Posterior cingulate gyrus (tissue), 11 donors: ENCODE data around the gene PLK5.
"Not testable (repeated sequence)": the region's sequence is repeated elsewhere in the genome, so short reads cannot be mapped to it uniquely, and the experiment has no call there.

ENCODE experiments used
- DNase-seq, 10 donors: peaks; one replicate each; pipeline versions ENCODE4 v3.0.0 to v3.0.0-alpha.2; 2020 to 2021; ENCODE audit warnings: mixed read lengths in 3 of 10
- intact Hi-C: fragments of 100-400 bp; cut with DNase I; formaldehyde crosslinking; loops from one replicate; pipeline ENCODE4 v1.15.1; 2023

The PLK5 gene

DNA sequence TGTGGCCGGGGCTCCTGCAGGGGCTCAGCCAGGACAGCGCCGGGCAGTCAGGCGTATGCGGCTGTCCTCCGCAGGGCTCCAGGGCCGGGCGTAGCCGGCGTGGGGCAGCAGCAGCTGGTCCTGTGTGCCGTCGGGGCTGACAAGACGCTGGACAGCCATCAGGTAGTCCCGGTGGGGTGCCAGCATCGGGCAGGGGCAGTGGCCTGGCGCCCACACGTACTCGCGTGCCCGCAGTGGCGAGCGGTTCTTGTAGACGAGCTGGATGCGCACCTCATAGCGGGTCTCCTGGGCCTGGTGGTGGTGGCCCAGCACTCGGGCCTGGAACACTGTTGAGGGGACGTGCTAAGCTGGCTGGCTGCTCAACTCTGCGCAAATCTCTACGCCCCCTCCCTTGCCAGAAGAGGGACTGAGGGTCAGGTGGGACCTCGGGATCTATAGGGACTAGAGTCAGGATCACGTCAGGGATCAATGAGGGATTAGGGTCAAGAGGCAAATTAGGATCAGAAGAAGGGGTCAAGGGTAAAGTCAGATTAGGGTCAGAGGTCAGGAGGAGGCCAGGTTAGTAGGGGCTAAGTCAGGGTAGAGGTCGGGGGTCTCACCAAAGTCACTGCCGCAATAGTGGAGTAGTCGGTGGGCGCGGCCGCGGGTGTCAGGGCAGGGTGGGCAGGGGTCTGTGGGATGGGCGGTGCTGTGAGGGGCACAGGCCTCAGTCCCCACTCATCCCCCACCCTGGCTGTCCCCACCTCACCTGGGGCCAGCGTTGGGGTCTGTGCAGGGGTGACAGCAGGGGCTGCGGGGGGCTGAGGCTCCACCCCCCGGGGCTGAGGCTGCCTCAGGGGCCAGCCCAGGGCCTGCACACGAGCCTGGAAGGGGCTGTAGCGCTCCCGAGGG is 17.6 kb upstream of the PLK5 start:
- DNase-seq, result peak in 1 of 10 donors; percentile 81
- intact Hi-C loops, result no loop called here

- intact Hi-C loops, result loop anchor here (1.0 kb wide), 1 partner anchor 28 kb away; the partner anchor contains the start of gene C19orf25
- DNase-seq, result no peak
These were observed 16.7 kb upstream of the PLK5 start for GRCh38 chr19:1507192-1507660.

DNA sequence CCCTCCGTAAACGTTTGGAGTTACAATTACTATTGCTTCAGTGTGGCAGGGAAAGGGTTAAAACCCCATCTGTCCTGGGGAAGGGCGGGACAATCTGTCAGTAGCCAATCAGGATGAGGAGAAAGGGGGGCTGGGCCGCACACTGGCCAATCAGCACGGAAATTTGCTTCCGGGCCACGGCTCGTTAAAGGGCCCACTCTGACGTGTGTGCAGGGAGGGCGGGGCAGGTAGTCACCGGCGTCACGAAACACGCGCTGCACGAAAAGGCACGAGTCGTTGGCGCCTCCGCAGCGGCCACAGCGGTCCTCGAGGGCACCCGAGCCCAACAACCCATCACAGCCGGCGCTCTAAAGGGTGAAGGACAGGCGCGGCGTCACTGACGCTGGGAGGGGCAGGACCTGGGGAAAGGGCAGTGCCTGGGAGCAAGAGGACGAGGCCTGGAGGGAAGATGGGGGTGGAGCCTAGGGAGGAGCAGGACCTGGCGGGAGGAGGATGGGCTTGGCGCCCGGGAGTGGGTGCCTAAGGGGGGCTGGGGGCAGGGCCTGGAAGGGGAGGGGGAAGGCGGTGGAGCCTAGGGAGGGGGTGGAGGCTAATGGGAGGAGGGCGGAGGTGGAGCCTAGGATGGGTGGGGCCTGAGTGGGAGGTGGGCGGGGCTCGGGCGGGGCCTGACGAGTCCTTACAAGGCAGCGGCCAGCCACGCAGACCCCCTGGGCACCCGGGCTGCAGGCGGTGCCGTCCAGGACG is 15.9 kb upstream of the PLK5 start:
- peak; percentile 86 to 99 (median 92) for DNase-seq
- intact Hi-C loops, result loop anchor here (1.0 kb wide), 1 partner anchor 29 kb away; the partner anchor contains the start of gene C19orf25

DNA sequence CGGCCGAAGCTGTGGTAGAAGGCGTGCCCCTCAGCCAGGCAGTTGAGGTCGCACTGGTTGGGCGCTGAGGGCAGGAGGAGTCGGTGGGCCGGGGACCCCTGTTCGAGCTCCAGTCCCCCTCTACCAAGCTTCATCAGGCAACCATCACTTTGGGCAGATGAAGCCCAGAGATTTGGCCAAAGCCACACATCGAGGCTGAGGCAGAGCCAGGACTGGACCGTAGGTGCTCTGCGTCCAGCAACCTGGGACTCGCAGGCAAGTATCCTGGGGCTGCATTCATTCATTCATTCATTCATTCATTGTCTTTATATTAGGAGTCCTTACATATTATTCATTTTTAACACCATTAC is 15.4 kb upstream of the PLK5 start:
- intact Hi-C loops, result no loop called here

DNA sequence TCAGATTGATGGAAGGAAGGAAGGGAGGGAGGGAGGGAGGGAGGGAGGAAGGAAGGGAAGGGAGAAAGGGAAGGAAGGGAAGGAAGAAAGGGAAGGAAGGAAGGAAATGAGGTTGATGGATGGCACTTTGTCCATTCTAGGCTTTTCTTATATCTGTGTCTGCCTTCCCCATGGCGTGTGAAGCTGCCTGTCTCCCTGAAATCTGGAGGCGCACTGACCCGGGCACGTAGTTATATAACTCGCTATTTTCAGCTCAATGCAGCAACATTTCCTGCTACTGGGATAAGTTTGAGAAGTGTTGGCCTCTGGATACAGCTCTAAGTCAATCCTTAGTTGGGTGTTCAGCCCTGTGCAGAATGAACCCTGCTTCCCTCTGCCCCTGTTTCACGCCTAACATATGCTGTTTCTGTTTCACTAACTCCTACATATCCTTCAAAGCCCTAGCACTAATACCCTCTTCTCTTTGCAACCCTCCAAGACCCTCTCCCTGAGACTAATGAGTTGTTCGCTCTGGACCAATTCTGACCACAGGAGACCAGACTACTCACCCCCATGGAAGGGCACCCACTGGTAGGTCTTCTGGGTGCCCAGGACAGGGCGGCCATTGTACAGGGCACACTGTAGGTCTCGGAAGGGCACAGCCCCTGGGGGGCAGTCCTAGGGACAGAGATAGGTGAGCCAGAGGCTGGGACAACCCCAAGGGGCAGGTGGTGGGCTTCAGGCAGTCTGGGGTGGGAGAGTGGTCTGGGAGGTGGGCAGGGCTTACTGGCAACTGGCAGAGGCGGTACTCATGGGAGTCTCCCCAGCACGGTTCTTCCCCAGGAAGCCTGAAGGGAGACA is 14.1 kb upstream of the PLK5 start:
- DNase-seq, result no peak
- intact Hi-C loops, result no loop called here

More for the DNA sequence above, 15.4 kb upstream of the PLK5 start:
- no peak for DNase-seq

GRCh38 chr19:1510442-1510806 is 13.5 kb upstream of the PLK5 start:
- intact Hi-C loops, result no loop called here
- DNase-seq, result no peak

DNA sequence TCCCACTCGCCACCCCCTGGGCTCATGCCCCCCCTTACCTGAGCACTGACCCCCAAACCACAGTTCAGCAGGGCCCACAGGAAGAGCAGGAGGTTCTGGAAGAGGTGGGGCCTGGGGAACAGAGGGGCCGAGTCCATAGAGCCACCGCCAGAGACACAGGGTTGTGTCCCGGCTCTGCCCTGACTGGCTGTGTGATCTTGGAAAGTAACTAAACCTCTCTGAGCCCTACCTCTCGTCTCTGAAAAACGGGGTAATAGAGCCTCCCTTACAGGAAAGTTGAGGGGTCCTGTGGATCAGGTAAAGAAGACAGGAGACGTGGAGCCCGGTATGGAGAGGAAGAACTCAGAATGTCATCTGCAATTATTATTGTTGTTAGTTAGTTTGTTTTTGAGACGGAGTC is 13.1 kb upstream of the PLK5 start:
- DNase-seq, result no peak
- intact Hi-C loops, result no loop called here

DNA sequence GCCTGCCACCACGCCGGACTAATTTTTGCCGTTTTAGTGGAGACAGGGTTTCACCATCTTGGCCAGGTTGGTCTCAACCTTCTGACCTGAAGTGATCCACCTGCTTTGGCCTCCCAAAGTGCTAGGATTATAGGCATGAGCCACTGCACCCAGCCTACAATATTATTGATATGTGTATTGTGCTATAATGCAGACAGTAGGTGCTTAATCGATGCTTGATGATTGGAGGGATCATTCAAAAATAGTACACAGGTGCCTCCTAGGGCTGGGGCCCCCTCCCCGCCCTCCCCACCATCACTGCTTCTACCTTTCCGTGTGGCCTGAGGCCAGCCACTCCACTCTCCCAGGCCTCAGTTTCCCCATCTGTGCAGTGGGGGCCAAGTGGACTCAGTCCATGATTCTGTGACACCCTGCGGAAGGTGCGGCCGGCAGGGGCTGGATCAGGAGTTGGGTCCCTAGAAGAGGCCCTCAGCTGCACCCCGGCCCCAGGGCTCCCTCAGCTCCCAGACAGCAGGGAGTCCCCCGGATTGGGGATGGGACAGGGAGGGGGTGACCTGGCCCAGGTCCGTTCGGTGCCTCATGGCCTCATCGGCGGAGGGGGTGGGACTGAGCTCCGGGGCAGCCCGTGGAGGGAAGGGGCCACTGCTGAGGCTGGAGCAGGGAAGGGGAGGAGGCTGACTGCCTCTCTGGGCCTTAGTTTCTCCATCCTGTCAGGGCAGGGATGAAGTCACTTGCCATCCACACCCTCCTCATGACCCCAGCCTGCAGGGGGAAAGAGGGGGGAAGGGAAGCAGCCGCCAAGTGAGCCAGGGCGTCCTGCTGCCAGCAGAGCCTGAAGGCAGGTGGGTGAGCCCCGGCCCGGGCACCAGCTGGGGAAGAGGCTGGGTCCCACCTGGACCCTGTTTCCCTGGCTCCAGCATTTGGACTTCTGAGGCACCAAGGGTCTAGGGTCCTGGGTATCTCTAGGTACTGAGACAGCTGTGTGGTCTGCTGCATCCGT is 12.3 kb upstream of the PLK5 start:
- no peak for DNase-seq
- intact Hi-C loops, result no loop called here

DNA sequence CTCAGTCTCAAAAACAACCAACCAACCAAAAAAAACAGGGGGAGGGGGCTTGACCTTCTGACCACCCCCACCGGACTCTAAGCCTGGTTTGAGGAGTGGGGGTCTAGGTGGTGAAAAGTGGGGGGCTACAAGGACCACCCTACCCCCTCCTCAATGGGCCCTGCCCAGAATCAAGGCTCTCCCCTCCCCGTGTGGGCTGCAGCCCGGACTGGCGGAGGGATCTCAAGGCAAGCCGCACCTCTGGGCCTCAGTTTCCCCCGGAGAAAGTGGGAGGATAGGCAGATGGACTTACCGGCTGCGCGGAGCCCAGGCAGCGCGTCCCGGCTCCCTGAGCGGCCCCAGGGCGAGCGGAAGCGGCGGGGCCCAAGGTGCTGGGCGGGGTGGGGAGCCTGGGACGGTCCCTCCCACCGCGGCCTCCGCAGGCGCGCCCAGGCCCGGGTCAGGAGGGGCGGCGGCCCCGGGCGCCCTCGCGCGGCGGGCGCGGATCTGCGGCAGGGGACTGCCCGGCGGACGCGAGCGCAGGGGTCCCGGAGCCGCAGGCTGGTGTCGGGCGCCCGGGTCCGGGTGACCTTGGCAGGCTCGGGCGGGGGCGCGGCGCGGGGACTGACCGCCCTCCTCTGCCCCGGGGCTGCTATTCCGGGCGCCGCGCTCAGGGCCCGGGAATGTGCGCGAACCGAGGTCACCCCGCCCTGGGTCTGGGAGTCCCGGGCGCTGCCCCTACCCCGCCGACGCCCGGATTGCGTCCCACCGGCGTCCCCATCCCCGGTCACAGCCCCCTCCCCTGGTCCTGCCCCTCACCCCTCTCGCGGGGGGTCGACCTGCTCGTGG is 11.0 kb upstream of the PLK5 start, which contains the start of gene ADAMTSL5:
TSS of gene ADAMTSL5 (minus strand) at position 349 of the 828 bp plus-strand sequence. CDS start 2,076 bp downstream, outside the sequence.
- intact Hi-C loops, result no loop called here
- DNase-seq, result no peak

DNA sequence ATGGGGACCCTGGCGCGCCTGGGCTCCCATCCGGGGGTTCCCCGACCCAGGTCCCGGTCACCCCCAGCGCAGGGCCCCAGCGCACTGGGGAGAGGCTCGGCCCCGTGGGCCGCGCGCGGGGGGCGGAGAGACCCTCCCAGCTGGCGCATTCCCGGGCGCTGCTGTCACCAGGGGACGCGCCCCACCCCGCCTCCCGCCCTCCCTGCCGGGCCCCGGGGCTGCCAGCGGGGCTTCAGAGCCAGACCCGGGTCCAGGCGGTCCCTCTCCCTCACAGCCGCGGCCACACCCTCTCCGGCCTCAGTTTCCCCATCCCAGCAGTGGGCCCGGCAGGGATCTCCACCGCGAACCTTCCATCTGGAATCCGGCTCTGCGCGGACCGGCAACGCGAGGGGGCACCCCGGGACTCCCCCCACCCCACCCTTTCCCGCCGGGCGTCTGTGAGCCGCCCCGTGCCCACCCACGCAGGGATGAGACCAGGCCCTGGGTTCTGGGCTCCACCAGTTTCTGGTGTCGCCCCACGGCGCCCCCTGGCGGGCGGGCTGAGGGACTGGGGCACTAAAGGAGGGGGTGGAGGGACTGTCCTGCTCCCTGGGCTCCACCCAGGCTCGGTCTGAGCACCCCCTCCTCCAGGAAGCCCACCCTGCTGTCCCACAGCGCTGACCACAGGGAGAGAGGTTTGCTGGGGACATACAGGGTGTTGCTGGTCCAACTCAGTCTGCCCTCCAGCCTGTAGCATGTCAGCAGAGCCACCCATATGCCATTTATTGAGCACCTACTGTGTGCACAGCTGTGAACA is 10.2 kb upstream of the PLK5 start:
- intact Hi-C loops, result no loop called here
- DNase-seq, result no peak

GRCh38 chr19:1514295-1514661 is 9.6 kb upstream of the PLK5 start:
- intact Hi-C loops, result no loop called here
- DNase-seq, result no peak

- no peak for DNase-seq
- intact Hi-C loops, result no loop called here
These were observed 8.7 kb upstream of the PLK5 start for GRCh38 chr19:1514986-1515721.

GRCh38 chr19:1516395-1516753 is 7.5 kb upstream of the PLK5 start:
- intact Hi-C loops, result no loop called here
- no peak for DNase-seq

- intact Hi-C loops, result no loop called here
- no peak for DNase-seq
These were observed 5.4 kb upstream of the PLK5 start for GRCh38 chr19:1518471-1518870.

- DNase-seq, intact Hi-C loops: not testable (repeated sequence)
These were observed 4.1 kb upstream of the PLK5 start for GRCh38 chr19:1519802-1520201.

DNA sequence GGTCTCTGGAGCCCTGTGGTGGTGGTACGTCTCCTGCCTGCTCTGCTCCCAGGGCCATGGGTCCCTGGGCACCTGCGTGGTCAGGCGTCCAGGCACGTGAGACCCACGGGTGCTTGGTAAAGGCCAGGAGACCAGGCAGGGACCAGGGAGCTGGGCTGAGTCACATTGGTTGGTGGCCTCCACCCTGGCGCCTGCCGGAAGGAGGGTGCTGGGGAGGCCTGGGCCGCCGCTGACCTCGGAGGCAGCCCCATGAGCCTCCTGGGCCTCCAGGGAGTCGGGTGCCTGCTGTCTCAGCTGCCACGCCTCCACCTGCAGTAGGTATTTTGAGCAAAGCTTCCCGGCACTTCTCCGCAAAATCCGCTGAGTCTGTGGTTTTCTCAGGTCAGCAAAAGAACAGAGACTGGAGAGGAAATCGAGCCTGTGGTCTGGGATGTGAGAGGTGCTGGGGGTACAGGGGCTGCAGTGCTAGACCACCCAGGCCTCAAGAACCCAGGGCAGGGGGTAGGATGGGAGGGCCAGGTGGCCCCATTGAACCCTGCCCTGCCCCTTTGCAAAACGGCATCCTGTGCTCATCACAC is 3.6 kb upstream of the PLK5 start:
- no peak for DNase-seq
- intact Hi-C loops, result no loop called here

DNA sequence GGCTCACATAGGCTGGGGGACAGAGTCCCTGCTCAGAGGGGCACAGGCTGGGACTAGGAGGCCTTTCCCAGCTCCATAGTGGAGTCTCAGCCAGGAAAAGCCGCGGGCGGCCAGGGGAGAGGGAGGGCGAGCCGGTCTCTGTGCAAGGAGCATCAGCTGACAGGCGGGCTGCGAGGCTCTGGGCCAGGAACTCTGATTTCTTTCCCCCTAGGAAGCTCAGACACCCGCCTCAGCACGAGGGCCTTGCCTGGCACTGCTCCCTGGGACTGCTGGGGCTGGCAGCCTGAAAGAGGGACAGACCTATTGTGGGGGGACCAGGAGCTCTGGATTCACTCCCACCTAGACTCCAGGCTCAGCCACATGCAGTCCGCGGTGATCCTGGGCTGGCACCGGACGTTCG is 2.2 kb upstream of the PLK5 start:
- DNase-seq, result peak; percentile 23 to 91 (median 60)
- intact Hi-C loops, result no loop called here
